ENCODE results near the gene TEX19.
"Not testable (repeated sequence)": the region's sequence is repeated elsewhere in the genome, so short reads cannot be mapped to it uniquely, and the experiment has no call there.

TEX19 gene

DNA sequence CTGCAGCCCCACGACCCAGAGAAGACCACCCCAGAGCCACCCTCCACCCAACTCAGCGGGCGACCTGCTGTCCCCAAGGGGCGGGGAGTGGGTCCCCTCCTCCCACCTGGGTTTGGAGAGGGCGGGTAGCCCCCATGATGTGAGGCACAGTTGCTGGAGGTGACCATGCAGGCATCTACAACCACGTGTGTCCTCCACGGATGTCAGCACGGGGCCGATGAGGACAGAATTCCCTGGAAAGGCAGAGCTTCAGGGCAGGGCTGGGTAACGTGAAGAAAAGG, 19.6 kb downstream of the TEX19 start:
- Mint-ChIP-seq H3K4me1 (no peaks in the 10 kb centered on the region), H3K4me3 (no peak overlapping the region), H3K36me3 (no peaks in the 10 kb centered on the region), H3K27ac (no peak overlapping the region), H3K9me3 (no peaks in the 10 kb centered on the region), H3K27me3 (peaks cover 86% of the 10 kb centered on the region)
- no peak for DNase-seq
- CTCF ChIA-PET, result no interaction called here

DNA sequence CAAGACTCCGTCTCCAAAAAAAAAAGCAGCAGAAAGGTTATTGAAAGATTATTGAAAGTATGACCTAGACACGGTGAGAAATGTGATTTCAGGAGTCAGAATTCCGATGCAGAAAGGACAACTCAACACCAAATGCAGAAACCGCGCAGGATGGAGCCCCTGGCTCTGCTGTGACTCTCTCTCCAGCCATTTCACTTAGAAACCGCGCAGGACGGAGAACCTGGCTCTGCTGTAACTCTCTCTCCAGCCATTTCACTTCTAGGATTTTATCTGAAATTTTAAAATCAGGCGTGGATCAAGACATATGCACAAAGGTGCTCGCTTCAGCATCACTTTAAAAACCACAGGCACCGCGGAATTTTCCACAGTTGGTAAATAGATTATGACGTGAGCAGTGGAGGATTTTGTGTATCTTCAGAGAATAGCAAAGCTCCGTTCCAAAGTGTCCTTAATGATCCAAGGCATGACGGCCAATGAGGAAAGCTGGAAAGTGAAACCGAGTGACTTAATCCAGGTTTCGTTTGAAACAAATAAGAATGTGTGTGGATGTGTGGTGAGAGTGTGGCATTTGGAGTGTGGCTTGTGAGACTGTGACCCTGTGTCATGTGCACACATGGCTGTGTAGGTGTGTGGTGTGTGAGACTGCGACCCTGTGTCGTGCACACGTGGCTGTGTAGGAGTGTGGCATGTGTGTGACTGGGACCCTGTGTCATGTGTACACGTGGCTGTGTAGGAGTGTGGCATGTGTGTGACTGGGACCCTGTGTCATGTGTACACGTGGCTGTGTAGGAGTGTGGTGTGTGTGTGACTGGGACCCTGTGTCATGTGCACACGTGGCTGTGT, 22.0 kb downstream of the TEX19 start:
- Mint-ChIP-seq H3K4me1 (no peaks in the 10 kb centered on the region), H3K9me3 (no peaks in the 10 kb centered on the region), H3K36me3 (no peaks in the 10 kb centered on the region), H3K4me3 (no peak overlapping the region), H3K27ac (no peak overlapping the region), H3K27me3 (peaks cover 82% of the 10 kb centered on the region)
- CTCF ChIA-PET, result no interaction called here
- no peak for DNase-seq

- H3K27ac Mint-ChIP-seq, CTCF ChIA-PET, H3K4me1 Mint-ChIP-seq, H3K36me3 Mint-ChIP-seq, H3K4me3 Mint-ChIP-seq, DNase-seq, H3K9me3 Mint-ChIP-seq: not testable (repeated sequence)
- peaks cover 81% of the 10 kb centered on the region for H3K27me3 Mint-ChIP-seq
These were observed 22.6 kb downstream of the TEX19 start for GRCh38 chr17:82381703-82382009.

- H3K9me3 Mint-ChIP-seq, H3K27ac Mint-ChIP-seq, CTCF ChIA-PET, H3K36me3 Mint-ChIP-seq, DNase-seq, H3K4me3 Mint-ChIP-seq, H3K4me1 Mint-ChIP-seq: not testable (repeated sequence)
- H3K27me3 Mint-ChIP-seq, result peaks cover 80% of the 10 kb centered on the region
These were observed 23.3 kb downstream of the TEX19 start for GRCh38 chr17:82382220-82382932.

- H3K27me3 Mint-ChIP-seq, result peaks cover 80% of the 10 kb centered on the region
- H3K27ac Mint-ChIP-seq, result no peak overlapping the region
- H3K4me1 Mint-ChIP-seq, result peaks cover 7% of the 10 kb centered on the region
- no peak overlapping the region for H3K4me3 Mint-ChIP-seq
- no peaks in the 10 kb centered on the region for H3K36me3 Mint-ChIP-seq
- H3K9me3 Mint-ChIP-seq, result no peaks in the 10 kb centered on the region
- DNase-seq, result no peak
- CTCF ChIA-PET, result no interaction called here
These were observed 23.8 kb downstream of the TEX19 start for GRCh38 chr17:82382933-82383255.

DNA sequence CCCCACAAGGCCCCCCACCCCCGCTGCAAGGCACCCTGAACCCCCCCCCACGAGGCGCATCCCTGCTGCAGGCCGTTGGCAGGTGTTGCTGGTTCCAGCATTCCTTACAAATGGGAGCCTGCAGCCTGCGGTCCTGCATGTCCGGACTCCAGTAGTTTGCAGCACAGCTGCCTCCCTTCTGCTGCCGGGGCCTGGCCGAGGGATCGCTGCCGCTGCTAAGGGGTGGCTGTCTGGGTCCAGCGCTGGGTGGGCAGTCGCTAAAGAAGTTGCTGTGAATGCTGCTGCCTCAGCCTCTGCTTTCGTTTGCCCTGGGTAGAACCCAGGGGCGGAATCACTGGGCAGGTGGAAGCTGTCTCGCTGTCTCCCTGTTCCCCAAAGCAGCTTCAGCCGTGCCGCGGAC, 24.4 kb downstream of the TEX19 start:
- peaks cover 7% of the 10 kb centered on the region for H3K4me1 Mint-ChIP-seq
- no peak overlapping the region for H3K4me3 Mint-ChIP-seq
- no peak for DNase-seq
- H3K36me3 Mint-ChIP-seq, result no peaks in the 10 kb centered on the region
- CTCF ChIA-PET, result no interaction called here
- no peaks in the 10 kb centered on the region for H3K9me3 Mint-ChIP-seq
- H3K27ac Mint-ChIP-seq, result no peak overlapping the region
- H3K27me3 Mint-ChIP-seq, result peaks cover 77% of the 10 kb centered on the region

DNA sequence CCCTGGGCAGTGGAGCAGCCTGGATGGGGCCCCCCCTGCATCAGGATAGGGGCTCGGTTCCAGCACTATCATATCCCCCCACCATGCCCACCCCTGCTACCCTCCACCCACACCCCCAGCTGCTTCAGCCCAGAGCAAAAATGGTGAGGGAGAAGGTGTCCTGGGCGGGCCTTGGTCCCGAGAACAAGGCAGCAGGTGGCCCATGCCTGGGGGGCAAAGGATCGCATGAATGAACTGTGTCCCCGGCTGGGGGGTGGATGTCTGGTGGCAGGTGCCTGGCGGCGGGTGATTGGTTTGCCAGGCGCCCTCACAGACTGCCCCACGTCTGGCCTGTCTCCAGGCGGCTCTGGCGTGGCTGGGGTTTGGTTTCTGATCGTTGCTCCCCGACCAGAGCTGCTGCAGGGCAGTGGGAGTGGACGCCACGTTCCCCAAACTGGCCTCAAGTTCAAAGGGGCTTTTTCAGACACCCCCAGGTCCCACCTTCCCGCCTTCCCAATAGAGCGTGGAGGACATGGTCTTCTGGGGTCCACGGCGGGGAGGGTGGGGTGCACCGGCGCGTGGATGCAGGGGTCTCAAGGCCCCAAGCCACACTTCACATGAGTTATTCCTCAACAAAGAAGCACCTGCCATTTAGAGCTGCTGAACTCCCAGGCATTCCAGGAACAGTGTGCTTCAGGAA, 25.1 kb downstream of the TEX19 start:
- no peaks in the 10 kb centered on the region for H3K36me3 Mint-ChIP-seq
- no peak overlapping the region for H3K4me3 Mint-ChIP-seq
- no peak for DNase-seq
- CTCF ChIA-PET, result interaction anchor here (0.6 kb wide), 1 partner anchor 33 kb away, joined by 4 read pairs; no protein-coding TSS in a partner anchor
- peaks cover 7% of the 10 kb centered on the region for H3K4me1 Mint-ChIP-seq
- H3K27me3 Mint-ChIP-seq, result peaks cover 70% of the 10 kb centered on the region
- no peaks in the 10 kb centered on the region for H3K9me3 Mint-ChIP-seq
- H3K27ac Mint-ChIP-seq, result no peak overlapping the region

DNA sequence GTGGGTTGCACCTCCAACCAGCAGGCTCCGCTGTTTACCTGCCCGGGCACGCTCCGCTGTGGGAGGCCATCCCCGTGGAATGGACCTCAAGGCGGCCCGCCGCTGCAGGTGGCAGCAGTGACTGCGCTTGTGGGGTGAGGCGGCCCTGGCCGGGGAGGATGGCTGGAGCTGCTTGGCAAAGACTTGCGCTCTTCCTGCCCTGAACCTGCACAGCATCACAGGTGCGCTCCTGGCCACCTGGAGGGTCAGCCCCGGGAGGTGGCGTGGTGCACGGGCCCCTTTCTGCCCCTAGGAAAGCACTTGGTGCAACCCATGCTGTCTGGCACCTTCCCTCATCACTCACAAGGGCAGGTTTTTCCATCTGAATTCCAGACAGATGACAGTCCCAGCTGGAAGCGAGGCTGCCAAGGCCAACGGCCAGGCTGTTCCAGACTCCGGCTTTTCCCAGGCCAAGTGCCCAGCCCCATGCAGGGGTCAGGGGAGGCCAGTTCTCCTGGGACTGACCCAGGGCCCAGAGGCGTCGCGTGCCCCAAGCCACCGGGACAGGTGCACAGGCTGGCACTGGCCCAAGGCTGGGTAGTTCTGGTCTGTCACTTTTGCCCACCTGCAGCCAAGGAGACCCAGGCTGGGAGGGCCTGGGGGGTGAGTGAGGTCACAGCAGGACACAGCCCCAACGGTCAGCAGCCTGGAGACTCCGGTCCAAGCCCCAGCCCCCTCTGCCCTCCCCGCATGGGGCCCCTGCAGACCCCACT, 25.9 kb downstream of the TEX19 start:
- Mint-ChIP-seq H3K36me3 (no peaks in the 10 kb centered on the region), H3K27ac (no peak overlapping the region), H3K4me1 (peaks cover 7% of the 10 kb centered on the region), H3K9me3 (no peaks in the 10 kb centered on the region), H3K4me3 (no peak overlapping the region), H3K27me3 (peaks cover 63% of the 10 kb centered on the region)
- CTCF ChIA-PET, result interaction anchor here (0.6 kb wide), 1 partner anchor 32 kb away, joined by 4 read pairs; no protein-coding TSS in a partner anchor
- DNase-seq, result peak; percentile 33

- Mint-ChIP-seq H3K4me3 (no peak overlapping the region), H3K27me3 (peaks cover 55% of the 10 kb centered on the region), H3K4me1 (peaks cover 7% of the 10 kb centered on the region), H3K27ac (no peak overlapping the region), H3K36me3 (no peaks in the 10 kb centered on the region), H3K9me3 (no peaks in the 10 kb centered on the region)
- CTCF ChIA-PET, result no interaction called here
- no peak for DNase-seq
These were observed 26.7 kb downstream of the TEX19 start for GRCh38 chr17:82385559-82386254.

GRCh38 chr17:82386255-82386831, 27.3 kb downstream of the TEX19 start:
- H3K4me1 Mint-ChIP-seq, result peaks cover 7% of the 10 kb centered on the region
- no peak overlapping the region for H3K4me3 Mint-ChIP-seq
- no peak for DNase-seq
- H3K27ac Mint-ChIP-seq, result no peak overlapping the region
- H3K36me3 Mint-ChIP-seq, result no peaks in the 10 kb centered on the region
- H3K9me3 Mint-ChIP-seq, result no peaks in the 10 kb centered on the region
- peaks cover 51% of the 10 kb centered on the region for H3K27me3 Mint-ChIP-seq
- CTCF ChIA-PET, result no interaction called here

DNA sequence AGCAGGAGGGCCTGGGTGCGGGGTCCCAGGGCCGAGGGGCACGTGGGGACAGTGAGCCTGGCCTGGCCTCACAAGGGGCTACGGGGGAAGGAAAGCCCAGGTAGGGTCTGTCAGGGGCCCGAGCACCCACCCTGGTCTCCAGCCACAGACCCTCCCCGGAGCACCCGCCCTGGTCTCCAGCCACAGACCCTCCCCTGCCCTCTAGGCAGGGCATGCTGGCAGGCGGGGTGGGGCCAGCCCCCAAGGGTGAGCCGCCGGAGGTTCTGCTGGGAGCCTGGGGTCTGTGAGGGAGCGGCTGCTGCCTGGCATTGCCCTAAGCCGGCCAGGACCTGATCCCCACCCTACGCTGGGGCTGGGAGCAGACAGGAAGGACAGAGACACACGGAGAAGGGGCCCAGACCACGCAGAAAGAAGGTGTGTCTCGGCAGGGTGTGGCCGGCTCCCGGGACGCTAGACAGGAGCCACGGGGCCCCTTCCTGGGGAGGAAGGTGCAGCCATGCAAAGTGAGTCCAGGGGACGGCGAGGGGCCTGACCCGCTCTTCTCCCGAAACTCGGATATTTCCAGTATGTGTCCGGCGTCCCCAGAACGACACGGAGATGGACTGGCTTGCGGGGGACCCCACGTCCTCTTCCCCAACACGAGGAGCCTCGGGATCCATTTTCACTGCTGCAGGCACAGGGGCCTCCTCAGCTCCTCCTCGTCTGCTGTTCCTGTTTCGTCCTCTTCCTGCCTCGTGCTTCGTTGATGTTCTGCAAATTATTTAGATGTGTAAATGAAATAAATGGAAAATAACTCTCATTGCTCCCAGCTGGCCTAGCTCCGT, 28.0 kb downstream of the TEX19 start:
- Mint-ChIP-seq H3K4me1 (peaks cover 7% of the 10 kb centered on the region), H3K27me3 (peaks cover 47% of the 10 kb centered on the region), H3K4me3 (no peak overlapping the region), H3K9me3 (no peaks in the 10 kb centered on the region), H3K36me3 (no peaks in the 10 kb centered on the region), H3K27ac (no peak overlapping the region)
- DNase-seq, result no peak
- CTCF ChIA-PET, result no interaction called here

- H3K4me1 Mint-ChIP-seq, result peaks cover 7% of the 10 kb centered on the region
- peaks cover 41% of the 10 kb centered on the region for H3K27me3 Mint-ChIP-seq
- H3K4me3 Mint-ChIP-seq, result no peak overlapping the region
- peaks cover under 1% of the 10 kb centered on the region for H3K36me3 Mint-ChIP-seq
- DNase-seq, result no peak
- H3K27ac Mint-ChIP-seq, result no peak overlapping the region
- H3K9me3 Mint-ChIP-seq, result no peaks in the 10 kb centered on the region
- CTCF ChIA-PET, result no interaction called here
These were observed 28.7 kb downstream of the TEX19 start for GRCh38 chr17:82387705-82388106.

GRCh38 chr17:82388223-82388921, 29.3 kb downstream of the TEX19 start:
- H3K4me3 Mint-ChIP-seq, result no peak overlapping the region
- peaks cover 7% of the 10 kb centered on the region for H3K4me1 Mint-ChIP-seq
- no peak overlapping the region for H3K27ac Mint-ChIP-seq
- DNase-seq, result no peak
- peaks cover 40% of the 10 kb centered on the region for H3K27me3 Mint-ChIP-seq
- H3K9me3 Mint-ChIP-seq, result no peaks in the 10 kb centered on the region
- CTCF ChIA-PET, result no interaction called here
- peaks cover 2% of the 10 kb centered on the region for H3K36me3 Mint-ChIP-seq
